Measurements from ENCODE around the gene LPA.
"Not testable (repeated sequence)": the region's sequence is repeated elsewhere in the genome, so short reads cannot be mapped to it uniquely, and the experiment has no call there.

The LPA gene

DNA sequence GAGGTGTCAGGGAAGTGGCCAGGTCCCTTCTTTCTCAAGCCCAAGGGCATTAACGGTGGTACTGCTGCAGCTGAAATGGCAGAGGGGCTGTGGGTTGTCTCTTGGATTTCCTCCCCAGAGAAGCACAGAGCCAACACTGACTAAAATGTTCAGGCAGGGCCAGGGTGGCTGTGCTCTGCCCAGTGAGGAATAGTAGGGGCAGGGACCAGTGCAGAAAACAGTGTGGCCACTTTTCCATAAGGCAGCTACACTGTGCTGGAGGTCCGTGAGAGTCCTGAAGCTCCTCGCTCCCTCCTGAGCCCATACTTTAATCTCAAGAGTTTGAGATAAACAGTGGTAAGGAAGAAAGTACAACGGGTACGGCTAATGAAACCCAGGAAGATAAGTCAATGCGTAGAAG is 4.5 kb downstream of the LPA start:
- DNase-seq = no peak

- DNase-seq = no peak
Observed at GRCh38 chr6:160634706-160635105, 29.4 kb downstream of the LPA start.

DNA sequence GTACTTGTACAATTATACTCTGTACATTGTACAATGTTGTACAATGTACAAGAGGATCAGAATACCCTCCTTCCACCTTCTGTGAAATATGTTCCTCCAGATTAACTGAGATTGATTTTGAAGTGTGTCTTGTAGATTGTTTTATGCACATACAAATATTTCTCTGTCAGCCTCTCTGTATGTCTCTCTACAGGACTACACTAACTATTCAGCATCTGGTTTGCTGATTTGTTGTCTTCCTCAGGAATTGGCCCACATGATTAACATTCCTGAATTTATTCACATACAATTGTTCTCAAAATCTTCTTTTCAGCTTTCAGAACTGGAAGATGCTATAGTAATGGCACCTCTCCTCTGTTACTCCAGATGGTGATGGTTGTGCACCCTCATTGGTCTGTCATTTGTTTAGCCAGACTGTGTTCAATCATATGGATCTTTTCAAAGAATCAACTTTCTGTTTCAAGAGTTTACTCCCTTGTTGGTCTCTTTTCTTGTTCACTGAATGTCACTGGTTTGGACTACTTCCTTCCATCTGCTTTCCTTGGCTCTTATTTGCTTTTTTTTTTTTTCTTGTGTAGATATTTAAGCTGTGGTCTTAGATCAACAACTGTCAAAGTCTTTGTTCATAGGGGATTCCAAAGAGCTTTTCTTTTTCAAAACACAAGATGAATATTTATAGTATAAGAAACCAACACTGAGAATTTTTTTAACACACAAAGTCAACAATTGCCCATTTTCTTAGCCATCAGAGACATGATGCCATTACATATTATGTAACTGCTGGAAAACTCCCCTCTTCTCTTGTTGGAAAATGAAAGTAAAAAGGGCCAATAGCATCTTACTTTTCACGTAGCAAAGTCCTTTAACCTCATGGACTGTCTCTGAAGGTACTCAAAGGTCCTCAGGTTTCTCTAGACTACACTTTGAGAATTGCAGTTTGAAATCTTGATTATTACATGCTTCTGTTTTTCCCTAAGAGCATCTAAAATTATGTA is 67.9 kb downstream of the LPA start:
- DNase-seq = no peak

DNA sequence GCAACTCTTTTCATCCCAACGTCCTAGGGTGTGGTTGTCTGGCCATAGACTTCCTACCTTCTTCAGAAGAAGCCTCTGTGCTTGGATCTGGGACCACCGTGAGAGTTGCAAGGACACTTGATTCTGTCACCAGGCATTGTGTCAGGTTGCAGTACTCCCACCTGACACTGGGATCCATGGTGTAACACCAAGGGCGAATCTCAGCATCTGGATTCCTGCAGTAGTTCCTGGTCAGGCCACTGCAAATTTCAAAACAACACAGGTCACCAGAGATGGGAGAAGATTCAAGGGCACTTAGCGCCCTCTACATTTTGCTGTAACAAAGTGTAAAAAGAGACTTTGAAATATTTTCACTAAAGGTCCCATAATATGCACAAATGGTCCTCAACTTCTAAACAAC is 68.8 kb downstream of the LPA start:
- not testable (repeated sequence) for DNase-seq

DNA sequence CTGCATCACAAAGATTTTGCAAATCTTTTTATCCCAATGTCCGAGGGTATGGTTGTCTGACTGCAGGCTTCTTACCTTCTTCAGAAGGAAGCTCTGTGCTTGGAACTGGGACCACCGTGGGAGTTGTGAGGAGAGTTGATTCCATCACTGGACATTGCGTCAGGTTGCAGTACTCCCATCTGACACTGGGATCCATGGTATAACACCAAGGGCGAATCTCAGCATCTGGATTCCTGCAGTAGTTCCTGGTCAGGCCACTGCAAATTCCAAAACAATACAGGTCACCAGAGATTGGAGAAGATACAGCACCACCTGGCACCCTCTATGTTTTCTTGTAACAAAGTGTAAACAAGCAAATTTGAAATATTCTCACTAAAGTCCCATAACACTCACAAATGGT is 77.7 kb downstream of the LPA start:
- DNase-seq = no peak

- DNase-seq = no peak
Observed at GRCh38 chr6:160583794-160584193, 80.3 kb downstream of the LPA start.

- no peak for DNase-seq
Observed at GRCh38 chr6:160581406-160581805, 82.7 kb downstream of the LPA start.

DNA sequence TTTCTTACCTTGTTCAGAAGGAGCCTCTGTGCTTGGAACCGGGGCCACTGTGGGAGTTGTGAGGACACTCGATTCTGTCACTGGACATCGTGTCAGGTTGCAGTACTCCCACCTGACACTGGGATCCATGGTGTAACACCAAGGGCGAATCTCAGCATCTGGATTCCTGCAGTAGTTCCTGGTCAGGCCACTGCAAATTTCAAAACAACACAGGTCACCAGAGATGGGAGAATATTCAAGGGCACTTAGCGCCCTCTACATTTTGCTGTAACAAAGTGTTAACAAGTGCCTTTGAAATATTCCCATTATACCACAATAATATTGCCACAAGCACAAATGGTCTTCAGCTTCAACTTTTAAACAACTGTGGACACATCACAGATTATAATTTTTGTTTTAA is 85.6 kb downstream of the LPA start:
- DNase-seq = not testable (repeated sequence)

DNA sequence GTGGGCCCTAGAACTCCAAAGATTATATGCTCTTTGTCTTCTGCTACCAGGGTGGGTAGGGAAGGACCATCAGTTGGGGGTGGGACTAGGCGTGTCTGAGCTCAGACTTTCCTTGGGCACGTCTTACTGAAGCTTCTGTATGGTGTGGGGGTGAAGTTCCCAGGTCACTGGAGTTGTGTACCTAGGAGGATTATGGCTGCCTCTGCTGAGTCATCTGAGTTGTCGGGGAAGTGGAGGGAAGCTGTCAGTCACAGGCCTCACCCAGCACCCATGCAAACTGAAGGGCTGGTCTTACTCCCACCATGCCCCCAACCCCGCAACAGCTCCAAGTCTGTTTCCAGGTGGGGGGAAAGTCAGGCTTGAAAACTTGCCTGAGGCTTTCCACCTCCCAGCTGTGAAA is 90.1 kb downstream of the LPA start:
- DNase-seq = no peak

- not testable (repeated sequence) for DNase-seq
Observed at GRCh38 chr6:160571201-160571600, 92.9 kb downstream of the LPA start.

GRCh38 chr6:160544802-160545201 is 119.3 kb downstream of the LPA start:
- DNase-seq = no peak

- no peak for DNase-seq
Observed at GRCh38 chr6:160535270-160535669, 128.8 kb downstream of the LPA start.

DNA sequence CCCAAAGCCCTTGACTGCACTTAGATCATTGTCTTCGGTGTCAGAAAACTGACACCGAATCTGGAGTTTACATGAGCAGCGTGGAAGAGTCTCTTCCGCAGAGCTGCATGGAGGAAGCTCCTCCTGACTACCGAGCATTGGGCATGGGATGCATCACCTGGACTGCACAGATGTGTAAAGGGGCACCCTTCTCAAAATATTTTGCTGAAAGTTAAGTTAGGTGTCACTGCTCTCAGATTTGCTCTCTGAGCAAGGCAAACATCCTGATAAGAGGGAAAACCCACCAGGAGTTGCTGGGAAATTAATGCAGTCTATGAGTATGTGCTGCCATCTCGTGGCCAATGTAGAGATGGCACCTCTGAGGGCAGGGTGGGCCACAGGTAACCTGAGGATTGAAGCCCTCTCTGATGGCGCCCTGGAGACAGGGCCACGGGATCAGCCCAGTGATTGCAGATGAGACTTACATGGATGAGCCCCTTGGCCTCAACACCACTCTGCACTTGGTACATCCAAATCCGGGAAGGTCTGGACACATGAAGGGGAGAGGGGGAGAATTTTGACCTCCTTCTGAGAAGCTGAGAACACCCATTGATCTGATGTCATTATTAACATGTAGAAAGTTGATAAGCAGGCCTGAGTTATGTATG is 129.9 kb downstream of the LPA start:
- DNase-seq = peak; percentile 50

DNA sequence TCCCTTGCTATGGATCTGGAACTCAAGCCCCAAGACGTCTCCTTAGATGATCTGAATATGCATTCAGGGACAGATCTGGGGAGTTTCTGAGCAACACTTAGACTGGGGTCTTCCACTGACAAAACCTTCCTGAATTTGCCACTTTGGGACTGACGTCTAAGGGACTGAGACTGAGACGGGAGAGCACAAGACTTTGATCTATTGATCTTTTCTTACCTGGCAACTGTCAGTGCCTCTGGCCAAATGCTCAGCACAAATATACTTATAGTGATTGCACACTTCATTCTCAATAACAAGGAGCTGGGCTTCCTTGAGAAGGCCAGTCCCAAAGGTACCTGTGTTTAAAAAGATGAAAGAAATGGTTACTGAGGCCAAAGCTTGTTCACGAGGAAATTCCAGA is 131.8 kb downstream of the LPA start:
- DNase-seq = no peak

GRCh38 chr6:160531826-160532225 is 132.2 kb downstream of the LPA start:
- no peak for DNase-seq

- DNase-seq = not testable (repeated sequence)
Observed at GRCh38 chr6:160529524-160529923, 134.6 kb downstream of the LPA start.

DNA sequence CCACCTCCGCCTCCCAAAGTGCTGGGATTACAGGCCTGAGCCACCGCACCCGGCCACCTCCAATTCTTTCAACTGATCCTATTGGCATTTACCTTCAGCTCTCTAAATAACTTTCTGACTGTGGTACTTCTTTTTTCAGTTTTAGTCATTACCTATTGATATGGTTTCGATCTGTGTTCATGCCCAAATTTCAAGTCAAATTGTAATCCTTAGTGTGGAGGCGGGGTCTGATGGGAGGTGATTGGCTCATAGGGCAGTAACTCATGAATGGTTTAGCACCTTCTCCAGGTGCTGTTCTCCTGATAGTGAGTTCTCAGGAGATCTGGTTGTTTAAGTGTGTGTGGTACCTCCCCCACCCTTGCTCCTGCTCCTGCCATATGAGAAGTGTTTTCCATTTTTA is 140.9 kb downstream of the LPA start:
- DNase-seq = no peak

- DNase-seq = peak; percentile 86
Observed at GRCh38 chr6:160520043-160520904, 143.8 kb downstream of the LPA start.

GRCh38 chr6:160519603-160520042 is 144.5 kb downstream of the LPA start:
- no peak for DNase-seq

DNA sequence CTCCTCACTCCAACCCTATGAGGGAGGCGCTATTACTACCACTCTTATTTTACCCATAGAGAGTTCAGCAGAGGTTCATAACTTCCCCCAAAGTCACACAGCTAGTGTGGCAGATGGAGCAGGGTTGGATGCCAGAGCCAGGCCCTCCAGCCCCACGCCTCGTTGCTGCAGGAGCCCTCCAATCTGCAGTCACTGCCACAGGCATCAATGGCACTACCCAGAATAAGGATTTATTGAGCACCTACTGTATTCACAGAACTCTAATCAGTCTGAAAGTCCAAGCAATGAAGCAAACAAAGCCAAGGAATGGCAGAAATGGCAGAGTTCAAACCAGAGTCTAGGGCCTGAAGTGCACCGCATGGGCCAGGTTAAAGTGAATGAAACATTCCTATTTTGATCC is 144.9 kb downstream of the LPA start:
- no peak for DNase-seq

DNA sequence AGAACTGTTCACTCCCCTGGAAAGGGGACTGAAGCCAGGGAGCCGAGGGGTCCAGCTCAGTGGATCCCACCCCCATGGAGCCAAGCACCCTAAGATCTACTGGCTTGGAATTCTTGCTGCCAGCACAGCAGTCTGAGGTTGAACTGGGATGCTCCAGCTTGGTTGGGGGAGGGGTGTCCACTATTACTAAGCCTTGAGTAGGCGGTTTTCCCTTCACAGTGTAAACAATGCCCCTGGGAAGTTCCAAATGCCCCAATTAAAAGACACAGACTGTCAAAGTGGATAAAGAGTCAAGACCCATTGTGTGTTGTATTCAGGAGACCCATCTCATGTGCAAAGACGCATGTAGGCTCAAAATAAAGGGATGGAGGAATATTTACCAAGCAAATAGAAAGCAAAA is 150.2 kb downstream of the LPA start:
- no peak for DNase-seq

- DNase-seq = no peak
Observed at GRCh38 chr6:160510976-160511617, 153.0 kb downstream of the LPA start.

- DNase-seq = no peak
Observed at GRCh38 chr6:160510199-160510598, 153.9 kb downstream of the LPA start.
